ENCODE results near the gene CD69.

CD69 gene

DNA sequence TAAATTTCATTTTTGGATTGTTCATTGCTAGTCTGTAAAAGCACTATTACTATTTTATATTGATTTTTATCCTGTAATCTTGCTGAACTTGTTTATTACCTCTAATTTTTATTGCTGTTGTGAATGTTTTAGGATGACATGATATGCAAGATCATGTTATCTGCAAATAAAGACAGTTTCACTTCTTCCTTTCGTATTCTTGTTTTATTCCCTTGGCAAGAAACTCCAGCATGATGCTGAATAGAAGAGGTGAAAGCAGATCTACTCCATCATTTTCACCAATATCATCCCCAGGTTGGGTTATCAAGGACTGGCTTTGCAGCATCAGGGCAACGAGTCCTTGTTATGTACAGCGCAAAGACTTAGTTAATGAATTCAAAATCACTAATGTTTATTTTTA lies 25.1 kb downstream of the CD69 start:
- TF ChIP-seq ZBTB7A (IDR thresholded peaks at IDR 0.05; ENCODE audit: low read depth), result no peak

- no peak for TF ChIP-seq EGR1 (IDR thresholded peaks at IDR 0.05)
- no peak for TF ChIP-seq USF1 (IDR thresholded peaks at IDR 0.05)
- TF ChIP-seq RAD21 (IDR thresholded peaks at IDR 0.05; ENCODE audit: low read depth), result no peak
- no peak for TF ChIP-seq REST (IDR thresholded peaks at IDR 0.05; ENCODE audit: low read depth)
- no peak for TF ChIP-seq TAF1 (IDR thresholded peaks at IDR 0.05; ENCODE audit: low read depth)
Measured at GRCh38 chr12:9732921-9733461, 27.7 kb downstream of the CD69 start, which contains the start of gene CLECL1. TSS of gene CLECL1 (minus strand) at chr12:9733097.

- no peak for TF ChIP-seq USF1 (IDR thresholded peaks at IDR 0.05)
- no peak for TF ChIP-seq NFIC (IDR thresholded peaks at IDR 0.05)
- TF ChIP-seq EP300 (IDR thresholded peaks at IDR 0.05; ENCODE audit: borderline replicate concordance), result no peak
- no peak for TF ChIP-seq YY1 (IDR thresholded peaks at IDR 0.05; ENCODE audit: low read depth)
- TF ChIP-seq ZBTB7A (IDR thresholded peaks at IDR 0.05; ENCODE audit: low read depth), result no peak
- TF ChIP-seq TEAD4 (IDR thresholded peaks at IDR 0.05), result no peak
- no peak for TF ChIP-seq MAX (IDR thresholded peaks at IDR 0.05)
Measured at GRCh38 chr12:9731797-9732196, 28.9 kb downstream of the CD69 start.

DNA sequence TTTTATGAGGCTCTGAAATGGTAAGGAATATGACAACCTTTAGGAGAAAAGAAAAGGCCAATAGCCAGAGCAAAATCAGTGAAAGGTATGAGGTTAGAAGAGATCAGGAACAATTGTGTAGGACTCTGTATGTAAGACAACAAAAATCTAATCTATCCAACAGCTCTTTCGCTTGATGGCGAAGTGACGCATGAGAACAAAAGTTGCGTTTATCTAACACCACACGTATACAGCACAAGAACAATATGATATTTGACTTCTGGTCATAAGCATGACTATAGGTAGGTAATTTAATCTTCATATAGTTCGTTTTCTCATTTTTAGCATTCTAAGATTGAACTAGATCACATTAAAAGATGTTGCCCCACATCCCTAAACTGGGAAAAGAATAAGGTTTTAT lies 29.3 kb downstream of the CD69 start:
- TF ChIP-seq NFIC (IDR thresholded peaks at IDR 0.05) (no peak), ZBTB7A (IDR thresholded peaks at IDR 0.05; ENCODE audit: low read depth) (no peak), USF1 (IDR thresholded peaks at IDR 0.05) (no peak), EGR1 (IDR thresholded peaks at IDR 0.05) (no peak), FOXM1 (IDR thresholded peaks at IDR 0.05; ENCODE audit: borderline replicate concordance, low read depth) (no peak), TCF12 (IDR thresholded peaks at IDR 0.05; ENCODE audit: low read depth) (no peak), MAX (IDR thresholded peaks at IDR 0.05) (no peak), RAD21 (IDR thresholded peaks at IDR 0.05; ENCODE audit: low read depth) (no peak), CEBPB (IDR thresholded peaks at IDR 0.05) (no peak), YY1 (IDR thresholded peaks at IDR 0.05; ENCODE audit: low read depth) (no peak), REST (IDR thresholded peaks at IDR 0.05; ENCODE audit: low read depth) (no peak), CREB1 (IDR thresholded peaks at IDR 0.05; ENCODE audit: low read depth) (no peak), TEAD4 (IDR thresholded peaks at IDR 0.05) (no peak), EP300 (IDR thresholded peaks at IDR 0.05; ENCODE audit: borderline replicate concordance) (no peak), TAF1 (IDR thresholded peaks at IDR 0.05; ENCODE audit: low read depth) (no peak)

- TF ChIP-seq CEBPB (IDR thresholded peaks at IDR 0.05) (no peak), FOXM1 (IDR thresholded peaks at IDR 0.05; ENCODE audit: borderline replicate concordance, low read depth) (no peak), ZBTB7A (IDR thresholded peaks at IDR 0.05; ENCODE audit: low read depth) (no peak), REST (IDR thresholded peaks at IDR 0.05; ENCODE audit: low read depth) (no peak), EP300 (IDR thresholded peaks at IDR 0.05; ENCODE audit: borderline replicate concordance) (no peak), TEAD4 (IDR thresholded peaks at IDR 0.05) (no peak), YY1 (IDR thresholded peaks at IDR 0.05; ENCODE audit: low read depth) (no peak), USF1 (IDR thresholded peaks at IDR 0.05) (no peak), TAF1 (IDR thresholded peaks at IDR 0.05; ENCODE audit: low read depth) (no peak), EGR1 (IDR thresholded peaks at IDR 0.05) (no peak)
Measured at GRCh38 chr12:9730591-9730990, 30.1 kb downstream of the CD69 start.

Data from Ishikawa (cell line).